HG02981 (cell line): ENCODE results near the gene TMEM256.
"Not testable (repeated sequence)": the region's sequence is repeated elsewhere in the genome, so short reads cannot be mapped to it uniquely, and the experiment has no call there.

Experiments used
- ATAC-seq: cut with Tn5 transposase; IDR thresholded peaks from one replicate; pipeline ENCODE4 v1.9.1; 2021; ENCODE audit warnings: mild to moderate bottlenecking, moderate library complexity; ENCODE audit not compliant: unreplicated experiment

Gene TMEM256

GRCh38 chr17:7384489-7385081 lies 19.3 kb downstream of the TMEM256 start:
- ATAC-seq = no peak

DNA sequence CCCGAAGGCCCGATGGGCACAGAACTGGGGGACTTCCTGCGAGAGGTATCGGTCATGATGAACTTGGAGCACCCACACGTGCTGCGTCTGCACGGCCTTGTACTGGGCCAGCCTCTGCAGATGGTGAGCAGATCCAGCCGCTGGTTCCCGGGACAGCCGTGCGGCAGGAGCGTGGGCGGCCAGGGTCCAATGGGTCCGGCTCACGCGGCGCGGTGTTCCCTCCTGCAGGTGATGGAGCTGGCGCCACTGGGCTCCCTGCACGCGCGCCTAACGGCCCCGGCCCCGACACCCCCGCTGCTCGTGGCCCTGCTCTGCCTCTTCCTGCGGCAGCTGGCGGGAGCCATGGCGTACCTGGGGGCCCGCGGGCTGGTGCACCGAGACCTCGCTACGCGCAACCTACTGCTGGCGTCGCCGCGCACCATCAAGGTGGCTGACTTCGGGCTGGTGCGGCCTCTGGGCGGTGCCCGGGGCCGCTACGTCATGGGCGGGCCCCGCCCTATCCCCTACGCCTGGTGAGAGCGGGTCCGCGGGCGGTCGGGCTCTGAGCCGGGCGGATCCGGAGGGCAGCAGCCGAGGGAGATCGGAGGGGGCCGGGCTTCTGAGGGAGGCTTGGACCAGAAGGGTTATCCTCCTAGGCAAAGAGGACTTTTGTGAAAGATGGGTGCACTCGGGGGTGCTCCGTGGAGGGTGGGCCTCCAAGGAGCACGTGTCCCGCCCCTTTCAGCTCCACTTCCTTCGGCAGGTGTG lies 20.0 kb downstream of the TMEM256 start:
- no peak for ATAC-seq

DNA sequence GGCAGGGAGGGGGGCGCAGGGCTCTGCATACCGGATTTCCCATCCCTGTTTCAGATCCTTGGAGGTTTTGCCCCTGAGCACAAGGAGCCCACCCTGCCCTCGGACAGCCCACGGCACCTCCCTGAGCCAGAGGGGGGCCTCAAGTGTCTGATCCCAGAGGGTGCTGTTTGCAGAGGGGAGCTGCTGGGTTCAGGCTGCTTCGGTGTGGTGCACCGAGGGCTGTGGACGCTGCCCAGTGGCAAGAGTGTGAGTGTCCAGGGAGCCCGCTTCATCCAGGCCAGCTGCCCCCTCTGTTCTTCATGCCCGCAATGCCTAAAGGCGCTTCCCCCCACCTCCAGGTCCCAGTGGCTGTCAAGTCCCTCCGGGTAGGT lies 20.5 kb downstream of the TMEM256 start:
- ATAC-seq = no peak

GRCh38 chr17:7382901-7383300 lies 21.0 kb downstream of the TMEM256 start:
- no peak for ATAC-seq

GRCh38 chr17:7380855-7381683 lies 22.8 kb downstream of the TMEM256 start, which contains the start of gene TNK1:
TSS of gene TNK1 (plus strand) at chr17:7381089. CDS start at chr17:7382927, 1,838 bp downstream.
- ATAC-seq = no peak

DNA sequence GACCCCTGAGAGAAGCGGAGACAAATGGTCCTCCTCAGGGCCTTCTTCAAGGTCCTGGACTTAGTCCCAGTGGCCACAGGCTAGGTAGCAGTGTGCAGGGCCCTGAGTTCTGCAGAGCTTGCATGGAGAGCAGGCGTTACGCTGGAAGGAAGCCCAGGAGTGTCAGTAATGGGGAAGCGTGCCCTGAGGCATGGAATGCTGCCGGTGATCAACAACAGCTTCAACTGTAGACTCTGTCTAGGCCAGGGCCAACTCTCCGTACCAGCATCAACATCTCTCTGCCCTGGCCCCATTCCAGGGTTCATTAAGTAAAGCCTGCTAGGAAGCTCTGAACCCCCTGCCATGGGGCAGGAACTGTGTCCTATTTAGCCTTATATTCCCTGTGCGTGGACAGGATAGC lies 23.6 kb downstream of the TMEM256 start:
- ATAC-seq = no peak

DNA sequence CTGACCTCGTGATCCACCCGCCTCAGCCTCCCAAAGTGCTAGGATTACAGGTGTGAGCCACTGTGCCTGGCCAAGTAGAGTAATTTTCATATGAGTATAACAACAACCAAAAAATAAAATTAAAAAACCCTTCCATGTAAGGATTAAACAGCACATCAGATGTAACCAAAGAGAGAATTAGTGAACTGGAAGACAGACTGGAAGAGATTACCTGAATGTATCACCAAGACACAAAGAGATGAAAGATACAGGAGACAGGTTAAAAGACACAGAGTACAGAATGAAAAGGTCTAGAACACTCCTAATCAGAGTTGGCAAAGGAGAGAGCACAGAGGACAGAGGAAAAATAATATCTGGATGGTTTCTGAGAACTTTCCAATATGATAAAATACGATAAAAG lies 24.8 kb downstream of the TMEM256 start:
- no peak for ATAC-seq

DNA sequence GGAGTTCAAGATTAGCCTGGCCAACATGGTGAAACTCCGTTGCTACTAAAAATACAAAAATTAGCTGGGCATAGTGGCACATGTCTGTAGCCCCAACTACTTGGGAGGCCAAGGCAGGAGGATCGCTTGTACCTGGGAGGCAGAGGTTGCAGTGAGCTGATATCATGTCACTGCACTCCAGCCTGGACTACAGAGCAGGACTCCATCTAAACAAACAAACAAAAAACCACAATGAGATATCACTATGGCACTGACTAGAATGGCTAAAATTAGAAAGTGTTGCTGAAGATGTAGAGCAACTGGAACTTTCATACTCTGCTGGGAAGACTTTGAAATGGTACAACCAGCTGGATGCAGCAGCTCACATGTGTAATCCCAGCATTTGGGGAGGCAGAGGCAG lies 29.5 kb downstream of the TMEM256 start:
- no peak for ATAC-seq

GRCh38 chr17:7370853-7371252 lies 33.0 kb downstream of the TMEM256 start:
- no peak for ATAC-seq

GRCh38 chr17:7369825-7370224 lies 34.1 kb downstream of the TMEM256 start:
- no peak for ATAC-seq

GRCh38 chr17:7368599-7368994 lies 35.3 kb downstream of the TMEM256 start:
- not testable (repeated sequence) for ATAC-seq

- ATAC-seq = no peak
These were observed 35.8 kb downstream of the TMEM256 start for GRCh38 chr17:7367918-7368598.

- ATAC-seq = no peak
These were observed 36.8 kb downstream of the TMEM256 start for GRCh38 chr17:7367083-7367482.

DNA sequence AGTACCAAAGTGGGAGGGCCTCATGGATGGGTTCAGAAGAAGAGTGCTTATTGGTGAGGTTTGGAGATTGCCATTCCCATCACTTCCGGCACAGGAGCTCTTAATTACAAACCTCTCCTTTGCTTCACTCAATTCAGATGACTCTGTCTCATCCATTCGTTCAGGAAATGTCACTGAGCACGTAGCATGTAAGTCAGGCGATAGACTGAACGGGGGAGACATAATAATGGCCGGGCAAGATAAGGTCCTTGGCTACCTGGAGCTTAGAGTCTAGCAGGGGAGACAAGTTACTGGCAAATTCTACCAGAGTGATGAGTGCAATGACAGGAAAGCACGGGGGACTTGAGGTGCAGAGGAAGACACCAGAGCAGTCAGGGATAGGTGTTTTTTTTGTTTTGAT lies 37.9 kb downstream of the TMEM256 start:
- not testable (repeated sequence) for ATAC-seq

DNA sequence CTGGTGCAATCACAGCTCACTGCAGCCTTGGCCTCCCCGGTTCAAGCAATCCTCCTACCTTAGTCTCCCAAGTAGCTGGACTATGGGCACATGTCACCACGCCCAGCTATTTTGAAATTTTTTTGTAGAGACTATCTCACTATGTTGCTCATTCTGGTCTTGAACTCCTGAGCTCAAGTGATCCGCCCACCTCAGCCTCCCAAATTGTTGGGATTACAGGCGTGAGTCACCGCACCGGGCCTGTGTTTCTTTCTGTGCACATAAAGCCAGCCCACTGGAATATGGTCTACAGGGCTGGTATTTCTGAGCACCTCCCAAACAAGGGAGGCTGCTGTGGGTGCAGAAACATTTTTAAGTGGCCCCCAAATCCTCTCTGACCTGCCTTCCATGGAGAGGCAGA lies 40.6 kb downstream of the TMEM256 start:
- ATAC-seq = no peak

DNA sequence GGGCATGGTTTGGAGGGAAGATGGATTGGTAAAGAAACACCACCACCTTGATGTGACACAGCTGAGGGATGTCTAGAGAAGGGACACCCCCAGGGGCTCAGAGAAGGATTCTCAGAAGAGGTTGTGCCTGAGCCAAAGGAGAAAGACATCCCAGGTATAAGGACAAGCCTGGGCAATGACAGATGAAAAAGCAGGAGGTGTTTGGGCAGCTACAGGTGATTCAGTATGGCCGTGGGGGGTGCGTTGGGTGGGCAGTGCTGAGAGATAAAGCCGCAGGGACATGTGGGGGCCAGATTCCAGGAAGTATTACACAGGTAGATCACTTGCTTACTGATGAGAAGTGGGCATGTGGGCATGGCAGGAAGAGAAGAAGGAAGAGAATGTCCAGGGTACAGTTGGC lies 42.0 kb downstream of the TMEM256 start:
- ATAC-seq = no peak

GRCh38 chr17:7357381-7357780 lies 46.5 kb downstream of the TMEM256 start:
- no peak for ATAC-seq

GRCh38 chr17:7356756-7357155 lies 47.1 kb downstream of the TMEM256 start:
- ATAC-seq = no peak

DNA sequence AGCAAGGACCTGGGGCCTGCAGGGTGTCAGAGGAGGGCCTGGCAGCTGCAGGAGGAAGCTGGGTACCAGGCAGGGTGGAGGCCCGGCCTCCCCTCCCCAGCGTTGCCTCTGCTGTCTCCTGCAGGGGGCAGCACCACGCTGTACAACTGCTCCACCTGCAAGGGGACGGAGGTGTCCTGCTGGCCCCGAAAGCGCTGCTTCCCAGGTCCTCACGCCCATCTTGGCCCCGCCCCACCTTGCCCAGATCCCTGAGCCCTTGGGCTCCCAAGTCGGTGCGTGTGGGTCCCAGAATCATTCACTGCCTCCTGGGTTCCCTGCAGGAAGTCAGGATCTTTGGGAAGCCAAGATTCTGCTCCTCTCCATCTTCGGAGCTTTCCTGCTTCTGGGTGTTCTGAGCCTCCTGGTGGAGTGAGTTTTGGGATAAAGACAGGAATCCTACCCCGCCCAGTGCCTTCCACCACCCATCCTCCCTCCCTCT lies 47.8 kb downstream of the TMEM256 start:
- ATAC-seq = no peak

DNA sequence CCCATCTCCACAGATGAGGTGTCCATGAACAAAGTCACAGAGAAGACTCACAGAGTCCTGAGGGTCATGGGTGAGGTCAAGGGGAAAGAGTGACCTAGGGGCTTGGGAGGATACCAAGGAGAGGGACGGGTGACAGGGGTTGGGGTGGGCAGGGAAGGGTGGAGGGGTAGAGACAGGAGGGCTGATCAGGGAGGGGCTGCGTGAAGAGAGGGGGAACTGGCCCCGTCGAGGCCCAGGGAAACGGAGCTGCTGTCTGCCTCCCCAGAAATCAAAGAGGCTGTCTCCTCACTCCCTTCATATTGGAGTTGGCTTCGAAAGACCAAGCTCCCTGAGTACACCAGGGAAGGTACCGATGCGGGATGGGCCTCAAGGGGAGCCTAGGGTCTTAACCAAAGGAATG lies 48.3 kb downstream of the TMEM256 start:
- ATAC-seq = no peak

DNA sequence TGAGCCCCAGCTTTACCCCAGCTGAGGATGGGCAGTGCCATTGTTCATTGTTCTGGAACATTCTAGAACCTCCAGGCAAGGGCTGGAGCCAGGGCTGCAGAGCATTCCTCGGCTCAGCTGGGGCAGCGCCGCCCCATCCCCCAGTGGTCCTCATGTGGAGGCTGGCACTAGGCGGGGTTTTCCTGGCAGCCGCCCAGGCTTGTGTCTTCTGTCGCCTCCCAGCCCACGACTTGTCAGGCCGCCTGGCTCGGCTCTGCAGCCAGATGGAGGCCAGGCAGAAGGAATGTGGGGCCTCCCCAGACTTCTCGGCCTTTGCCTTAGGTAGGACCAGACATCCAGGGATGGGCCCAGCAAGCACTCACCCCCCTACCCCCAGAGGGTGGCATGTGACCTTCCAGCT lies 48.8 kb downstream of the TMEM256 start, which contains the start of gene TMEM95:
TMEM95 (plus strand) TSS at position 104 of the 400 bp plus-strand sequence; CDS start at position 153, 49 bp downstream.
- no peak for ATAC-seq
